Neural cell (in vitro differentiated cells): ENCODE measurements around the gene OR4K2. TPM values are rescaled to one million over a fixed set of nuclear protein-coding genes. Genes with fewer than 3 reads are reported as not detected.
"Not testable (repeated sequence)": the region's sequence is repeated elsewhere in the genome, so short reads cannot be mapped to it uniquely, and the experiment has no call there.

Source experiments
- H2AFZ ChIP-seq: fragments of 200-600, 300-800 bp; sonication (generic), shearing (Covaris generic); 2 replicates; pipeline ENCODE4 v1.6.0; 2014; ENCODE audit warnings: low read depth, mild to moderate bottlenecking, antibody characterized with exemption, low read length, moderate library complexity
- H3F3A ChIP-seq: fragments of 200-600 bp; shearing (Covaris generic); 2 replicates; pipeline ENCODE4 v1.6.1; 2016; ENCODE audit warnings: mild to moderate bottlenecking, moderate library complexity, mixed read lengths, antibody characterized with exemption, low read length; ENCODE audit not compliant: insufficient read depth, poor library complexity, severe bottlenecking
- H3K27ac ChIP-seq: fragments of 200-600, 300-800 bp; sonication (generic), shearing (Covaris generic); 2 replicates; pipeline ENCODE4 v1.5.1; 2014; ENCODE audit warnings: mild to moderate bottlenecking, low read length, moderate library complexity
- H3K27me3 ChIP-seq: fragments of 300-800, 200-600 bp; sonication (generic), shearing (Covaris generic); 2 replicates; pipeline ENCODE4 v1.6.0; 2014; ENCODE audit warnings: mild to moderate bottlenecking, low read depth, low read length, moderate library complexity; ENCODE audit not compliant: insufficient read depth
- H3K36me3 ChIP-seq: fragments of 300-800, 200-600 bp; sonication (generic), shearing (Covaris generic); 2 replicates; pipeline ENCODE4 v1.5.1; 2014; ENCODE audit warnings: mild to moderate bottlenecking, antibody characterized with exemption, low read length, moderate library complexity; ENCODE audit not compliant: insufficient read depth
- H3K4me2 ChIP-seq: fragments of 300-800, 200-600 bp; sonication (generic), shearing (Covaris generic); 2 replicates; pipeline ENCODE4 v1.6.0; 2014; ENCODE audit warnings: mild to moderate bottlenecking, low read length
- H3K4me3 ChIP-seq: fragments of 300-800, 200-600 bp; sonication (generic), shearing (Covaris generic); 2 replicates; pipeline ENCODE4 v1.5.1; 2014; ENCODE audit warnings: mild to moderate bottlenecking, low read length, moderate library complexity
- H3K79me2 ChIP-seq: fragments of 200-600 bp; shearing (Covaris generic); replicated peaks from 2 replicates; pipeline ENCODE4 v1.6.0; 2014; ENCODE audit warnings: mild to moderate bottlenecking, low read length, moderate library complexity; ENCODE audit not compliant: insufficient read depth
- H3K9ac ChIP-seq: fragments of 300-800, 200-600 bp; sonication (generic), shearing (Covaris generic); 2 replicates; pipeline ENCODE4 v1.6.1; 2016; ENCODE audit warnings: mild to moderate bottlenecking, low read length, mixed read lengths
- H3K9me2 ChIP-seq: fragments of 200-600 bp; shearing (Covaris generic); 2 replicates; pipeline ENCODE4 v1.6.1; 2016; ENCODE audit warnings: mild to moderate bottlenecking, low read length, mixed read lengths; ENCODE audit not compliant: insufficient read depth
- H3K9me3 ChIP-seq: fragments of 200-600, 300-800 bp; sonication (generic), shearing (Covaris generic); 2 replicates; pipeline ENCODE4 v1.6.1; 2016; ENCODE audit warnings: mild to moderate bottlenecking, mixed run types, low read length, moderate library complexity, mixed read lengths
- H4K20me1 ChIP-seq: fragments of 200-600 bp; shearing (Covaris generic); 2 replicates; pipeline ENCODE4 v1.6.1; 2016; ENCODE audit warnings: mild to moderate bottlenecking, mixed run types; ENCODE audit not compliant: insufficient read depth
- EP300 ChIP-seq: fragments of 450-650 bp; conservative IDR thresholded peaks from 2 replicates; pipeline ENCODE4 v1.6.1; 2014; ENCODE audit warnings: antibody characterized with exemption, mild to moderate bottlenecking, moderate library complexity; ENCODE audit not compliant: poor library complexity, severe bottlenecking
- EZH2 ChIP-seq: fragments of 200-600, 300-800 bp; shearing (Covaris generic), sonication (generic); IDR thresholded peaks from 2 replicates; pipeline ENCODE4 v1.6.1; 2014; ENCODE audit warnings: antibody characterized with exemption, low read length, borderline replicate concordance, mild to moderate bottlenecking; ENCODE audit not compliant: insufficient read depth, poor library complexity, severe bottlenecking
- MXI1 ChIP-seq: fragments of 450-650 bp; conservative IDR thresholded peaks from 2 replicates; pipeline ENCODE4 v1.6.1; 2014; ENCODE audit warnings: antibody characterized with exemption, mild to moderate bottlenecking; ENCODE audit not compliant: poor library complexity, severe bottlenecking
- POLR2AphosphoS5 ChIP-seq: IDR thresholded peaks from 2 replicates; pipeline ENCODE4 v1.6.1; 2012
- RAD21 ChIP-seq: fragments of 450-650 bp; conservative IDR thresholded peaks from 2 replicates; pipeline ENCODE4 v1.6.1; 2014; ENCODE audit warnings: antibody characterized with exemption, mild to moderate bottlenecking, moderate library complexity
- SMC3 ChIP-seq: fragments of 450-650 bp; conservative IDR thresholded peaks from 2 replicates; pipeline ENCODE4 v1.6.1; 2014; ENCODE audit warnings: antibody characterized with exemption, mild to moderate bottlenecking, moderate library complexity; ENCODE audit not compliant: poor library complexity
- TAF1 ChIP-seq: IDR thresholded peaks from 2 replicates; pipeline ENCODE4 v1.6.1; 2012; ENCODE audit warnings: low read depth
- polyA minus RNA-seq: library from RNA; depleted of rRNA, polyadenylated mRNA; stranded (reverse); fragments of >200 nt; gene quantifications from 2 replicates; pipeline ENCODE4 v1.2.3, GENCODE V29; 2014
- polyA plus RNA-seq: library from polyadenylated mRNA; depleted of rRNA; stranded (reverse); fragments of >200 nt; gene quantifications from 2 replicates; pipeline ENCODE4 v1.2.3, GENCODE V29; 2014
- TF ChIP-seq, protein P1 (sequence below): fragments of 450-650 bp; IDR thresholded peaks from 2 replicates; pipeline ENCODE4 v1.5.1; 2014; ENCODE audit warnings: antibody characterized with exemption, mild to moderate bottlenecking, moderate library complexity; ENCODE audit not compliant: poor library complexity, severe bottlenecking
- TF ChIP-seq, protein P2 (sequence below): IDR thresholded peaks from 2 replicates; pipeline ENCODE4 v1.6.1; 2012; ENCODE audit warnings: borderline replicate concordance

Gene OR4K2, protein sequence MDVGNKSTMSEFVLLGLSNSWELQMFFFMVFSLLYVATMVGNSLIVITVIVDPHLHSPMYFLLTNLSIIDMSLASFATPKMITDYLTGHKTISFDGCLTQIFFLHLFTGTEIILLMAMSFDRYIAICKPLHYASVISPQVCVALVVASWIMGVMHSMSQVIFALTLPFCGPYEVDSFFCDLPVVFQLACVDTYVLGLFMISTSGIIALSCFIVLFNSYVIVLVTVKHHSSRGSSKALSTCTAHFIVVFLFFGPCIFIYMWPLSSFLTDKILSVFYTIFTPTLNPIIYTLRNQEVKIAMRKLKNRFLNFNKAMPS
- not detected in 2 replicates for polyA plus RNA-seq
- not detected in 2 replicates for polyA minus RNA-seq

GRCh38 chr14:19874842-19875241, at the start of gene OR4K2:
Gene OR4K2 (plus strand): TSS chr14:19875142. CDS start chr14:19876268, 1,126 bp downstream.
- H2AFZ ChIP-seq, result no peak within 1 kb of the TSS
- H3K9me3 ChIP-seq, result peaks cover 4% of the 10 kb centered on the region
- TF ChIP-seq RAD21, result no peak
- H3K27me3 ChIP-seq, result no peaks in the 10 kb centered on the region
- no peak within 1 kb of the TSS for H3K9ac ChIP-seq
- H3K9me2 ChIP-seq, result no peaks in the 10 kb centered on the region
- no peak within 1 kb of the TSS for H3K4me3 ChIP-seq
- no peak within 1 kb of the TSS for H3K27ac ChIP-seq
- H4K20me1 ChIP-seq, result no peaks in the 10 kb centered on the region
- H3F3A ChIP-seq, result no peaks in the 10 kb centered on the region
- H3K36me3 ChIP-seq, result no peaks in the 10 kb centered on the region
- H3K4me2 ChIP-seq, result no peak within 1 kb of the TSS
- H3K79me2 ChIP-seq, result no peaks in the 10 kb centered on the region

- H3K9me3 ChIP-seq, result not testable (repeated sequence)
These were observed 47.2 kb upstream of the OR4K2 start for GRCh38 chr14:19827626-19828244.

DNA sequence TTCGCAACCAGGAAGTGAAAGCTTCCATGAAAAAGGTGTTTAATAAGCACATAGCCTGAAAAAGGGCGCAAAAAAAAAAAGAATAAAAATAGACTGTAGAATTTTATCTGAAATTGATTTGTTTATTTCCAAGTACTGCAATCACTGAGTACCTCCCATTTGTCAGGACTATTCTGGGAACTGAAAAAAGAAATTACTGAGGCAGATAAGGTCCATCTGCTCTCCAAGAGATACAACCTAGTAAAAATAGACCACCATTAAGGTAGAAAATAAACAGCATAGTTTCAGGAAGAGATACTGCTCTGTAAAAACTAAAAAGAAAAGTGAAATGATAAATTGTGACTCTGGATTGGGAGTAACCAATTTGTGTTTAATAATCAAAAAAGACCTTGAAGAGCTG, 46.6 kb upstream of the OR4K2 start:
- Histone ChIP-seq H3K27me3 (no peaks in the 10 kb centered on the region), H4K20me1 (no peaks in the 10 kb centered on the region), H3F3A (no peaks in the 10 kb centered on the region), H3K79me2 (no peaks in the 10 kb centered on the region), H3K9me2 (no peaks in the 10 kb centered on the region), H3K27ac (no peak overlapping the region), H3K4me3 (no peak overlapping the region), H3K4me2 (no peak overlapping the region), H3K36me3 (no peaks in the 10 kb centered on the region), H3K9ac (no peak overlapping the region), H2AFZ (no peak overlapping the region), H3K9me3 (no peaks in the 10 kb centered on the region)
- TF ChIP-seq SMC3, result no peak
- TF ChIP-seq EP300, result no peak
- TF ChIP-seq RAD21, result no peak
- TF ChIP-seq, protein P1, sequence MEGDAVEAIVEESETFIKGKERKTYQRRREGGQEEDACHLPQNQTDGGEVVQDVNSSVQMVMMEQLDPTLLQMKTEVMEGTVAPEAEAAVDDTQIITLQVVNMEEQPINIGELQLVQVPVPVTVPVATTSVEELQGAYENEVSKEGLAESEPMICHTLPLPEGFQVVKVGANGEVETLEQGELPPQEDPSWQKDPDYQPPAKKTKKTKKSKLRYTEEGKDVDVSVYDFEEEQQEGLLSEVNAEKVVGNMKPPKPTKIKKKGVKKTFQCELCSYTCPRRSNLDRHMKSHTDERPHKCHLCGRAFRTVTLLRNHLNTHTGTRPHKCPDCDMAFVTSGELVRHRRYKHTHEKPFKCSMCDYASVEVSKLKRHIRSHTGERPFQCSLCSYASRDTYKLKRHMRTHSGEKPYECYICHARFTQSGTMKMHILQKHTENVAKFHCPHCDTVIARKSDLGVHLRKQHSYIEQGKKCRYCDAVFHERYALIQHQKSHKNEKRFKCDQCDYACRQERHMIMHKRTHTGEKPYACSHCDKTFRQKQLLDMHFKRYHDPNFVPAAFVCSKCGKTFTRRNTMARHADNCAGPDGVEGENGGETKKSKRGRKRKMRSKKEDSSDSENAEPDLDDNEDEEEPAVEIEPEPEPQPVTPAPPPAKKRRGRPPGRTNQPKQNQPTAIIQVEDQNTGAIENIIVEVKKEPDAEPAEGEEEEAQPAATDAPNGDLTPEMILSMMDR, result no peak
- TF ChIP-seq EZH2, result no peak
- TF ChIP-seq POLR2AphosphoS5, result no peak
- TF ChIP-seq, protein P2, sequence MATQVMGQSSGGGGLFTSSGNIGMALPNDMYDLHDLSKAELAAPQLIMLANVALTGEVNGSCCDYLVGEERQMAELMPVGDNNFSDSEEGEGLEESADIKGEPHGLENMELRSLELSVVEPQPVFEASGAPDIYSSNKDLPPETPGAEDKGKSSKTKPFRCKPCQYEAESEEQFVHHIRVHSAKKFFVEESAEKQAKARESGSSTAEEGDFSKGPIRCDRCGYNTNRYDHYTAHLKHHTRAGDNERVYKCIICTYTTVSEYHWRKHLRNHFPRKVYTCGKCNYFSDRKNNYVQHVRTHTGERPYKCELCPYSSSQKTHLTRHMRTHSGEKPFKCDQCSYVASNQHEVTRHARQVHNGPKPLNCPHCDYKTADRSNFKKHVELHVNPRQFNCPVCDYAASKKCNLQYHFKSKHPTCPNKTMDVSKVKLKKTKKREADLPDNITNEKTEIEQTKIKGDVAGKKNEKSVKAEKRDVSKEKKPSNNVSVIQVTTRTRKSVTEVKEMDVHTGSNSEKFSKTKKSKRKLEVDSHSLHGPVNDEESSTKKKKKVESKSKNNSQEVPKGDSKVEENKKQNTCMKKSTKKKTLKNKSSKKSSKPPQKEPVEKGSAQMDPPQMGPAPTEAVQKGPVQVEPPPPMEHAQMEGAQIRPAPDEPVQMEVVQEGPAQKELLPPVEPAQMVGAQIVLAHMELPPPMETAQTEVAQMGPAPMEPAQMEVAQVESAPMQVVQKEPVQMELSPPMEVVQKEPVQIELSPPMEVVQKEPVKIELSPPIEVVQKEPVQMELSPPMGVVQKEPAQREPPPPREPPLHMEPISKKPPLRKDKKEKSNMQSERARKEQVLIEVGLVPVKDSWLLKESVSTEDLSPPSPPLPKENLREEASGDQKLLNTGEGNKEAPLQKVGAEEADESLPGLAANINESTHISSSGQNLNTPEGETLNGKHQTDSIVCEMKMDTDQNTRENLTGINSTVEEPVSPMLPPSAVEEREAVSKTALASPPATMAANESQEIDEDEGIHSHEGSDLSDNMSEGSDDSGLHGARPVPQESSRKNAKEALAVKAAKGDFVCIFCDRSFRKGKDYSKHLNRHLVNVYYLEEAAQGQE, result no peak
- TF ChIP-seq MXI1, result no peak
- no peak for TF ChIP-seq TAF1

More at GRCh38 chr14:19827626-19828244, 47.2 kb upstream of the OR4K2 start:
- not testable (repeated sequence) for H4K20me1 ChIP-seq, H2AFZ ChIP-seq, H3K27ac ChIP-seq, H3K9ac ChIP-seq, H3K4me2 ChIP-seq, H3K27me3 ChIP-seq, H3F3A ChIP-seq, H3K4me3 ChIP-seq, H3K36me3 ChIP-seq, H3K9me2 ChIP-seq, H3K79me2 ChIP-seq

GRCh38 chr14:19834203-19834848, 40.6 kb upstream of the OR4K2 start:
- not testable (repeated sequence) for H3K9ac ChIP-seq, H3K9me3 ChIP-seq, H3K4me2 ChIP-seq, H4K20me1 ChIP-seq, H3K36me3 ChIP-seq, H3K79me2 ChIP-seq, H3K27me3 ChIP-seq, H3K27ac ChIP-seq, H2AFZ ChIP-seq, H3K4me3 ChIP-seq, H3F3A ChIP-seq, H3K9me2 ChIP-seq
